CD4-positive, alpha-beta T cell treated with Interleukin-21 for 1 hour (primary cell): ENCODE measurements around the gene SRGN.

Experiments
- DNase-seq: peaks from one replicate; pipeline ENCODE4 v3.0.0-alpha.2; 2020

The SRGN gene

GRCh38 chr10:69061305-69062161 is 26.4 kb upstream of the SRGN start:
- peak; percentile 48 for DNase-seq

GRCh38 chr10:69062901-69063300 is 25.0 kb upstream of the SRGN start:
- DNase-seq: no peak

DNA sequence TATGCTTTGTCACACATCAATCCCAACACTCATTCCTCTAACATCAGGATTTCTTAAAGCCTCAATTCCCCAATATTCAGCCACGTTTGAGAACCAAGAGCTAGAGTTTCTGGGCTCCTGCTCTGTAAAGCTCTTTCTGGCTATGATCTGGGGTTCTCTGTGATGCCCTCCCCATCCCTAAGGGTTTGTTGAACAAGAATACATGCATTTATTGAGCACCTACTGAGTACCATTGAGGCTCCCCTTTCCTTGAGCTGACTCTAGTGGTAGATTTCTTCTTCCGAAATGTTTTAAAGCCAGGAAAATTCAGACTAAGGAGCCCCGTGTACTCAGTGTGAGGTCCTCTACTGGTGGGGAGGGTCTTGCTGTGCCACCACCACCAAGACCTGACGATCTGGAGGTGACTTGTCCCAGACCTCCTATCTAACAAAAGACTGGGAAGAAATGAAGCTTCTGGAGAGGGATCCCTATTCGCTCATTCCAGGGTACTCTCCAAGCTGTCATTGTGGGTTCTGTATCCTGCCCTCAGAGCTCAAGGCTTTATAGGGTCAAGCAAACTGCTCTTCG is 23.1 kb upstream of the SRGN start:
- DNase-seq: no peak

- peak; percentile 31 for DNase-seq
Measured at GRCh38 chr10:69065406-69066361, 22.2 kb upstream of the SRGN start.

DNA sequence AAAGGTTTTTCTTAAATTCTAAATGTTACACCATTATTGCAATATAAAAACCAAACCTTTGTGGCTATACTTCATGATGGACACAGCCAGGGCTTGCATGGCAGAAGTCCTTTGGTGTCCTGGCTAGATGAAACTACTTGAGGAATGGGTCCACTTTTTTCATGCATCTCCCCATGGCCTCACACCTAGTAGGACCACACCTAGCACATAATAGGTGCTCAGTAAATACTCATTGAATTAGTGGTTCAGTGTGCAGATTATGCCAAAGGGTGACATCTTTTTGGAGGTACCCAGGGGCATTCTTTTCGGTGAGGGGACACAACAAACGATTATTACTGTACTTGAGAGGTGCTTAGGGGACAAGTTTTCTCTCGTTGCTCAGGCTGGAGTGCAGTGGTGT is 20.7 kb upstream of the SRGN start:
- DNase-seq: no peak

- DNase-seq: no peak
Measured at GRCh38 chr10:69068549-69068948, 19.4 kb upstream of the SRGN start.

GRCh38 chr10:69069090-69070042 is 18.5 kb upstream of the SRGN start:
- DNase-seq: no peak

DNA sequence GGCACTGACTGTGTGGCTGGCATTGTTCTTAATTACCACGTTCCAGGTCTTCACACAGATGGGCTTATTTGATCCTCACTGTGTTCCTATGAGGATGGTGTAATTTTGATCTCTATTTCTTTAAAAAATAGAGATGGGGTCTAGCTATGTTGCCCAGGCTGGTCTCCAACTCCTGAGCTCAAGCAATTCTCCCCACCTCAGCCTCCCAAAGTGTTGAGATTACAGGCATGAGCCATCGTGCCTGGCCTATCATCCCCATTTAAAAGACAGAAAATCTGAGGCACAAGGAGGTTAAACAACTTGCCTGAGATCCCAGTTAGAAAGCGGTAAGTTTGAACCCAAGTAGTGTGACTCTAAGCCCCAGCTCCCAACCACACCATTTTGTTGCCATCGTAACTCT is 17.0 kb upstream of the SRGN start:
- DNase-seq: no peak

DNA sequence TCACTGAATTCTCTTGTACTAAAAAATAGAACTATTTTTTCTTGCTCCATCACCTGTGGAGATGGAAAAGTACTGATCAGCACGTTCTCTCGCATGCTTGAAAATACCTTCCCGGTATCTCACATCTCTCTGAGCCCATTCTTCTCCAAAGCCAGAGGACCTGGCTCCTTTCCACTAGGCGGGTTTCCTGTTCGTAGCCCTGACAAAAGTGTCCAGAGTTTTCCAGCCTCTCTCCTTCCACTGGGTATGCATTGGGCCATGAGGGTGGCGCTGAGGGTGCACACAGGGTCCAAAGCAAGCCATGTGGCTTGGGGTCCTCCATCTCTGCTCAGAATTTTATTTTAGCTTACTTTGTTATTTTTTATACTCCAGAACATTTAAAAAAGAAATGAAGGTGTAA is 16.3 kb upstream of the SRGN start:
- no peak for DNase-seq

GRCh38 chr10:69073026-69073425 is 14.9 kb upstream of the SRGN start:
- no peak for DNase-seq

GRCh38 chr10:69073736-69074364 is 14.1 kb upstream of the SRGN start:
- DNase-seq: no peak

- DNase-seq: no peak
Measured at GRCh38 chr10:69074532-69074931, 13.4 kb upstream of the SRGN start.

- DNase-seq: no peak
Measured at GRCh38 chr10:69075431-69075830, 12.5 kb upstream of the SRGN start.

DNA sequence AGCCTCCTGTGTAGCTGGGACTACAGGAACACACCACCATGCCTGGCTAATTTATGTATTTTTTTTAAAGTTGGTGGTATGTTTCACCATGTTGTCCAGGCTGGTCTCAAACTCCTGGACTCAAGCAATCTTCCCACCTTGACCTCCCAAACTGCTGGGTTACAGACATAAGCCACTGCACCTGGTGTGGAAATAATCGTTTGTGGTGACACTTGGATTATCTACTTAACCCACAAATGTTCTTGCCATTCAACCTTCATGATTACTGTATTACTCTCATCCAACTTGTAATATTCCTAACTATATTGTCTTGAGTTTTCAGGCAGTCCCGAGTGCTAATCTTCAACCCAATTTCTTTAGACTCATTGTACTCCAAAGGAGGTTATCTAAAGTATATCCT is 9.6 kb upstream of the SRGN start:
- DNase-seq: no peak

- no peak for DNase-seq
Measured at GRCh38 chr10:69080226-69080625, 7.7 kb upstream of the SRGN start.

GRCh38 chr10:69086001-69086509 is 1.8 kb upstream of the SRGN start:
- no peak for DNase-seq

GRCh38 chr10:69088471-69088769 is 517 bp downstream of the SRGN start:
- peak; percentile 56 for DNase-seq

DNA sequence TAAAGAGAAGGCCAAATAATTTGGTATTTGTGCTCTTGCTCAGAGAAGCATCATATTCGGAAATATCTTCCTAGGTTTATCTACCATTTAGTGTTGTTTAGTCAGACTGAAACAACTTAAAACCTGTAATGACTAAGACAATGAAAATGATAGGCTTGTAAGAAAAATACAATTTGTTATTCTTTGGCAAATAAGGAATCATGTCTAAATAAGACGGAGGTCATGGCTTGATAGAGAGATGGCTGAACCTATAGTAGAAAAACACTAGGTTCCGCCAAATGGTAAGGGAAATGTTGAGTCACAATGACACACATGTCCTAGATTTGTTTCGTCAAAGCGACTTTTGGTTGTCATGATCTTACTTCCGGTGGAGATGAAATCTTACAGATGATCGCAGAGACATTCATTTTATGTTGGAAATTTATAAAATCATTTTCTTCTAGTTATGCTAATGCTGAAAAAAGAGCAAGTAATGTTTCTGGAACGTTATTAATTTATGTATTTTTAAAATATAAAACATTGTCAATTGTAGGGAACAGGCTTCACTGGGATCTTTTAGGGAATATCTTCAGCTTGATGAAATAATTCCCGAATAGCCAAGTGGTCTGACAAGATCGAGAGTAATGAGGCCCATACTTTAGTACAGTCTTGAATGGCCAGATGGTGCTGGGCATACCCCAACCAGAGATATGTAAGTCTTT is 1.0 kb downstream of the SRGN start:
- peak; percentile 90 for DNase-seq

- peak; percentile 93 for DNase-seq
Measured at GRCh38 chr10:69089638-69090599, 2.0 kb downstream of the SRGN start.

- no peak for DNase-seq
Measured at GRCh38 chr10:69090685-69091084, 2.8 kb downstream of the SRGN start.
